ACC112 (cell line): ENCODE results near the gene SETX.

ENCODE experiments used
- H2AFZ ChIP-seq: fragments of 200-600 bp; sonication (generic); one replicate; pipeline ENCODE4 v1.6.0; 2017; ENCODE audit warnings: antibody characterized with exemption, low read length; ENCODE audit not compliant: unreplicated experiment
- H3K27ac ChIP-seq: fragments of 200-600 bp; sonication (generic); 2 replicates; pipeline ENCODE4 v1.5.1; 2014; ENCODE audit warnings: low read depth, mild to moderate bottlenecking, antibody characterized with exemption, low read length, moderate library complexity
- H3K27me3 ChIP-seq: fragments of 200-600 bp; sonication (generic); 2 replicates; pipeline ENCODE4 v1.6.1; 2014; ENCODE audit warnings: mild to moderate bottlenecking, antibody characterized with exemption, low read length, moderate library complexity, mixed read lengths; ENCODE audit not compliant: insufficient read depth
- H3K36me3 ChIP-seq: fragments of 200-600 bp; sonication (generic); 2 replicates; pipeline ENCODE4 v1.6.1; 2016; ENCODE audit warnings: mild to moderate bottlenecking, antibody characterized with exemption, low read length, moderate library complexity, mixed read lengths; ENCODE audit not compliant: insufficient read depth
- H3K4me1 ChIP-seq: fragments of 200-600 bp; sonication (generic); one replicate; pipeline ENCODE4 v1.6.1; 2016; ENCODE audit warnings: low read length, mixed read lengths; ENCODE audit not compliant: insufficient read depth, unreplicated experiment, control insufficient read depth
- H3K4me3 ChIP-seq: fragments of 200-600 bp; sonication (generic); 2 replicates; pipeline ENCODE4 v1.5.1; 2014; ENCODE audit warnings: mild to moderate bottlenecking, low read depth, low read length
- H3K79me2 ChIP-seq: fragments of 200-600 bp; sonication (generic); one replicate; pipeline ENCODE4 v1.6.0; 2016; ENCODE audit warnings: low read length; ENCODE audit not compliant: control insufficient read depth, unreplicated experiment, insufficient read depth

Gene SETX

DNA sequence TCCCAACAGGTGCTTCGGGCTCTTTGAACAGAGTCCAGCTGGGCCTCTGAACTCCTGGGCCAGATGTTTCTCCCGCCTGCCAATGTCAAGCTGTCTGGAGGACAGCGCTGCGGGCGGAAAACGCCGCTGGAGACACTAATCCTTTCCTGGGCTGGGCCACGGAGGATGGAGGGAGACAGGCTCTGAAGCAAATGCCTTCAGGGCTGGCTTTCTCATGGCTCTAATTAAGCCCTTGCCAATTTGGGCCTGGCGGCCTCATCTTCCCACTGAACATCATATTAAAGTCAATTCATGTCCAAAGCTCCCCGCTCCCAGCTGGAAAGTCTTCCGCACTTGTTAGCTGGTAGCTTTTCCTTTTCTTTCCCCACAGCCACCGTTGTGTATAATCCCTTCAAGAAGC, 120.3 kb downstream of the SETX start:
- no peak overlapping the region for H2AFZ ChIP-seq
- peaks cover 43% of the 10 kb centered on the region for H3K27me3 ChIP-seq
- H3K4me1 ChIP-seq = peaks cover 5% of the 10 kb centered on the region
- no peak overlapping the region for H3K4me3 ChIP-seq
- H3K36me3 ChIP-seq = no peaks in the 10 kb centered on the region
- no peak overlapping the region for H3K27ac ChIP-seq
- no peaks in the 10 kb centered on the region for H3K79me2 ChIP-seq

DNA sequence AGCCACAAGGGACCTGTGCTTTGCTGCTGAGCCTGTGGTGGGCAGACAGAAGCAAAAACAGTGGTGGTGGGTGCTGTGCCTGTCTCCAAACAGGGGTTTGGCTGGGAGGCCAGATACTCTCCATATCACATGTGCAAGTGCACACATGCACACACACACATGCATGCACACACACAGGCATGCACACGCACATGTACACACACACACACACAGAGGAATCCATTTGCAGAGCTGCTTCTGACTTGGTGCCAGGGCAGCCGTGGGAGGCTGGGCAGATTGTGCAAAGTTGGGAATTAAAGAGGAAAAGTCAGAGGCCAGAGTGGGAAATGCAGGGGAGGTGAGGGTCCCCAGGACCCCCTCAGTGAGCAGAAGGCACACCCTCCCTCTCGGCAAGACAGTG, 121.6 kb downstream of the SETX start:
- Histone ChIP-seq H3K27me3 (peaks cover 43% of the 10 kb centered on the region), H3K79me2 (no peaks in the 10 kb centered on the region), H3K4me1 (peaks cover 5% of the 10 kb centered on the region), H2AFZ (no peak overlapping the region), H3K27ac (no peak overlapping the region), H3K36me3 (no peaks in the 10 kb centered on the region), H3K4me3 (no peak overlapping the region)

- H3K4me1 ChIP-seq = peaks cover 3% of the 10 kb centered on the region
- H3K27ac ChIP-seq = no peak overlapping the region
- H3K27me3 ChIP-seq = peaks cover 39% of the 10 kb centered on the region
- no peaks in the 10 kb centered on the region for H3K36me3 ChIP-seq
- H2AFZ ChIP-seq = no peak overlapping the region
- H3K4me3 ChIP-seq = no peak overlapping the region
- H3K79me2 ChIP-seq = no peaks in the 10 kb centered on the region
Observed at GRCh38 chr9:132232522-132232921, 122.3 kb downstream of the SETX start.

- H2AFZ ChIP-seq = no peak overlapping the region
- no peaks in the 10 kb centered on the region for H3K36me3 ChIP-seq
- H3K27ac ChIP-seq = no peak overlapping the region
- H3K27me3 ChIP-seq = peaks cover 42% of the 10 kb centered on the region
- H3K4me3 ChIP-seq = no peak overlapping the region
- H3K4me1 ChIP-seq = no peaks in the 10 kb centered on the region
- H3K79me2 ChIP-seq = no peaks in the 10 kb centered on the region
Observed at GRCh38 chr9:132231019-132231701, 123.6 kb downstream of the SETX start.

GRCh38 chr9:132230605-132231004, 124.2 kb downstream of the SETX start:
- peaks cover 47% of the 10 kb centered on the region for H3K27me3 ChIP-seq
- H3K4me1 ChIP-seq = no peaks in the 10 kb centered on the region
- no peak overlapping the region for H3K4me3 ChIP-seq
- H3K79me2 ChIP-seq = no peaks in the 10 kb centered on the region
- no peaks in the 10 kb centered on the region for H3K36me3 ChIP-seq
- no peak overlapping the region for H3K27ac ChIP-seq
- H2AFZ ChIP-seq = no peak overlapping the region

GRCh38 chr9:132228062-132228461, 126.7 kb downstream of the SETX start:
- Histone ChIP-seq H3K27me3 (peaks cover 50% of the 10 kb centered on the region), H2AFZ (no peak overlapping the region), H3K4me1 (no peaks in the 10 kb centered on the region), H3K27ac (no peak overlapping the region), H3K36me3 (no peaks in the 10 kb centered on the region), H3K4me3 (no peak overlapping the region), H3K79me2 (no peaks in the 10 kb centered on the region)

- H3K27ac ChIP-seq = no peak overlapping the region
- H2AFZ ChIP-seq = no peak overlapping the region
- no peak overlapping the region for H3K4me3 ChIP-seq
- H3K36me3 ChIP-seq = no peaks in the 10 kb centered on the region
- H3K4me1 ChIP-seq = no peaks in the 10 kb centered on the region
- peaks cover 52% of the 10 kb centered on the region for H3K27me3 ChIP-seq
- H3K79me2 ChIP-seq = no peaks in the 10 kb centered on the region
Observed at GRCh38 chr9:132226571-132227430, 128.0 kb downstream of the SETX start.

- H3K4me1 ChIP-seq = no peaks in the 10 kb centered on the region
- H3K27me3 ChIP-seq = peaks cover 63% of the 10 kb centered on the region
- no peak overlapping the region for H2AFZ ChIP-seq
- no peak overlapping the region for H3K4me3 ChIP-seq
- no peaks in the 10 kb centered on the region for H3K36me3 ChIP-seq
- H3K79me2 ChIP-seq = no peaks in the 10 kb centered on the region
- no peak overlapping the region for H3K27ac ChIP-seq
Observed at GRCh38 chr9:132224645-132225044, 130.1 kb downstream of the SETX start.

GRCh38 chr9:132221941-132222340, 132.8 kb downstream of the SETX start:
- H3K36me3 ChIP-seq = no peaks in the 10 kb centered on the region
- no peak overlapping the region for H3K4me3 ChIP-seq
- H2AFZ ChIP-seq = no peak overlapping the region
- no peaks in the 10 kb centered on the region for H3K4me1 ChIP-seq
- H3K79me2 ChIP-seq = no peaks in the 10 kb centered on the region
- peaks cover 65% of the 10 kb centered on the region for H3K27me3 ChIP-seq
- H3K27ac ChIP-seq = no peak overlapping the region

DNA sequence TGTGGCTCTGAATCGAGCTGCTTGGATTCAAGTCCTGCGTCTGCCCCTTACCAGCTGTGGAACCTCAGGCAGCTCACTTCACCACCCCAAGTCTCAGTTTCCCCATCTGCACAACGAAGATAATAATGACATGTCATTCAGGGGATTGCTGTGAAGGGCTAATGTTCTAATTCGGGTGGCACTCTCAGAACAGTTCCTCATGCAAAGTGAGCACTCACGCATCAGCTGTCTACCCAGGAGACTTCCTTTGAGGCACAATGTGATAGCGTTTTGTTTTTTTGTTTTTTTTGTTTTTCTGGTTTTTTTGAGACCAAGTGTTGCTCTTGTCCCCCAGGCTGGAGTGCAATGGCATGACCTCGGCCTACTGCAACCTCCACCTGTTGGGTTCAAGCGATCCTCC, 136.6 kb downstream of the SETX start:
- Histone ChIP-seq H3K79me2 (no peaks in the 10 kb centered on the region), H3K36me3 (no peaks in the 10 kb centered on the region), H3K4me1 (peaks cover 10% of the 10 kb centered on the region), H3K27ac (no peak overlapping the region), H2AFZ (no peak overlapping the region), H3K27me3 (peaks cover 36% of the 10 kb centered on the region), H3K4me3 (no peak overlapping the region)
